NCI-H345 treated with DMSO at 0.1 percent for 48 hours (cell line): ENCODE data around the gene PPP2R5A.

Source experiments
- DNase-seq: peaks from one replicate; lab custom pipeline; 2025; ENCODE audit not compliant: unreplicated experiment; lab: John Stamatoyannopoulos, UW

Gene PPP2R5A

GRCh38 chr1:212284744-212285684, at the start of gene PPP2R5A:
Gene PPP2R5A, plus strand, starts transcription at chr1:212285410. Its CDS starts 701 bp downstream, at chr1:212286111.
- peak; percentile 96 for DNase-seq

DNA sequence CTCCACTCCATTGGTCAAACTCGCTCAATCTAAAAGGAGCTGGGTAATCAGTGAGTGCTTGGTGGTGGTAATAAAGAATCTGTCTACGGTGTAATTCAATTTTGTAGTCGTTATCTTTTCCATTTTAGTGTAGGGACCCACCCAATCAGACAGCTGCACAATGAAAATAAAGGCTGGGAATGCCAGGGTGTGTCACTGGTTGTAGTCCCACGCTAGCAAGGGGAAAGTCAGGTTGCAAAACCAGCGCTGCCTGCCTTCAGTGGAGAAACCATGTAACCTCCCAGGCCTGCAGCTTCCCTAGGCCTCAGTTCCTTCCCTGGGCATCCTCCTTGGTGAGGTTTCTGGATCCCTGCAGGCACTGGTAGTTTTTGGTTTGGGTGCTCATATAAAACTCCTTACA, 49.4 kb upstream of the PPP2R5A start:
- no peak for DNase-seq

DNA sequence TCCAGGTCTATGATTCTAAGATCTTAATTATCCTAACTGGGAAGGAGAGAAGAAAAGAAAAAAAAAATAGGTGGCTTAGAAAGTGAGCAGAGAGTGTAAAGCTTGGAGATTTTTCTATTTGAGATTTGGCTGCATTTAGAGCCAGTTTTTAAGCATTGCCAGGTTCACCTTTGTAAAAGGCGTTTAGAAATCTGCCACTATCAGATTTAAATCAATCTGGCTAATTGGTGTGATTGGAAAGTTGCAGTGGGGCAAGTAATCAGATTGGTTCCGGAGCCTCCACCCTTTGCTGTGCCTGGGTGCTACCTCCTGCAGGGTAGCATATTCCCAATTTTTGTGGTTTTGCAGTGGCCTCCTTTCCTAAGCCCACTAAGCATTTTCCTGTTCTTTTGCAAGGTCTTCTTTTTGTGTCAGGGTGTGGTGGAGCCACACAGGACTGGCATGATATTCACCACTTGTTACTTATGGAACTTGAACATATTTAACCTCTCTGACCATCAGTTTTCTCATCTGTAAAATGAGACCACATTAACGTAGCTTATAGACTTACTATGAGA, 48.5 kb upstream of the PPP2R5A start:
- DNase-seq, result no peak

DNA sequence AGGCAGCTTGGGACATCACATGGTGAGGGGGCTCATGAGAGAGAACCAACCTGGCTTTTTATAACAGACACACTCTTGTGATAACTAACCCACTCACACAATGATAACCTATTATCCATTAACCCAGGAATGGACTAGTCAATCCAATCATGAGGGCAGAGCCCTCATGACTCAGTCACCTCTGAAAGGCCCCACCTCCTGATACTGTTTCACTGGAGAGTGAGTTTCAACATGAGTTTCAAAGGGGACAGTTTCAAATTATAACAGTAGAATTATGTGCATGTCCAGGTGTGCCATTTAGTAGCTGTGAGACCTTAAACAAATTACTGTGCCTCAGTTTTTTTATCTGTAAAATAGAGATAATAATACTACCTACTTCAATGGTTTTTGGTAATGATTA, 47.6 kb upstream of the PPP2R5A start:
- no peak for DNase-seq

DNA sequence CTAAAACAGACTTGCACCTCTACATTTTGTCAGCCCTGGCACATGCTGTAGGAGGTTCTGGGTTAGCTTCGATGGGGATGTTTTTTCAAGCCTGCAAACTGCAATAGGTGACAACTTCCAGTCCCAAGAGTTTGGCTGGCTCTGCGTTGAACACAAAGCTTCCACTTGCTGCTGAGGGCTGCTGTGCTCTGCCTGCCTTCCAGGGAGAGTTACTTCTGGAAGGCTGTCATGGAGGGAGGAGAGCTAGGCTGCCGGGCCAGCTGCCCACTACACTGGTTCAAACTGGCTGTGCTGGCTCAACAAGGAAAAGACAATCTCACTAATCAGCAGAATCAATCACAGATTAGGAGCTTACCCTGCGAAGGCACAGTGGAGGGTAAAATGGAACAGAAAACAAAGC, 46.7 kb upstream of the PPP2R5A start:
- DNase-seq, result no peak

- no peak for DNase-seq
These were observed 43.7 kb upstream of the PPP2R5A start for GRCh38 chr1:212241501-212241900.

DNA sequence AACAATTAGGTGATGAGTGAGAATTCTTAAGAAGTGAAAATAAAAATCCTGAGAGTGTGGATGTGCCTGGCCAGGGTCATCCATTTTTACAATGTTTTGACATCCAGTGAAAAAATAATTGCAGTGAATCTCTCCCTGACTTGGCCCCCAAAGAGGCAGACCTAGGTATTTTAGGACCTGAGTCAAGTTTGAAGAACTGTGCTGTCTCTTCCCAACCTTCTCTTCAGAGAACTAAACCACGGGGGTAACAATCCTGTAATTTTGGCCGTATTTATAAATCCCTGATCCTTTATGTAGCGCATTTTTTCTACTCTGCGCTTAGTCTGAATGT, 43.3 kb upstream of the PPP2R5A start:
- DNase-seq, result no peak

DNA sequence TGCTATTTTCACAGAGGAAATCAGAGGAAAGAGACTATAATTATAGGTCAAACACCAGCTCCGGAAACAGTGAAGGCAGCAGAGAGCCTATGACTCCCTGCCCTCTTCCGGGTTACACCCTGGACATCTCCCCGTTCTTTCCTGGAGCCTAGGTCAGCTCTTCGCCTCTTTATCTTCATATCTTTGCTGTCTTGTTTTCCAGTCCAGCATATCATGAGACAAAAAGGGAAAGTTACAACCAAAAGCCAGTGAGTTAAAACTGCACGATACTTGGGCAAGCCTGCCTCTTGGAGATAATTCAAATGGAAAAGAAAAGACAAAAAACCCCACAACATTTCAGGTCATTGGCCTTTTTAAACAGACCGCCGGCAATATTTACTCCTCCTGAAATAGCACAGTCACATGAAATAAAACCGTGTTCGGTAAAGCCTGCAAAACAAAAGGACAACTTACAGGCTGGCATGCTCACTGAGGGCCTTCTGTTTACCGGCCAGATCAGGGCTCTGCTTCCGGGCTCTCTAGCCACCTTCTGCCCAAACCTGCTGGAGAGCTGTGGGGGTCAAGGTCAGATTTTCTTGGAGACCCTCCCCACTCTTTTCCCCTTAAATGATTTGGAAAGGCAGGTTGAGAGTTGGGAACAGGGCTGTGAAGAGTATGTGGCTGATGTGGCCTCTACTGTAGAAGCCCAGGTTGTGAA, 42.8 kb upstream of the PPP2R5A start:
- no peak for DNase-seq

GRCh38 chr1:212242985-212243308, 42.3 kb upstream of the PPP2R5A start:
- DNase-seq, result no peak

- no peak for DNase-seq
These were observed 40.8 kb upstream of the PPP2R5A start for GRCh38 chr1:212244441-212244840.

- no peak for DNase-seq
These were observed 38.0 kb upstream of the PPP2R5A start for GRCh38 chr1:212247179-212247721.

- DNase-seq, result no peak
These were observed 37.2 kb upstream of the PPP2R5A start for GRCh38 chr1:212247988-212248387.

GRCh38 chr1:212254853-212255363, 30.3 kb upstream of the PPP2R5A start:
- DNase-seq, result no peak

GRCh38 chr1:212255705-212256307, 29.4 kb upstream of the PPP2R5A start:
- no peak for DNase-seq

DNA sequence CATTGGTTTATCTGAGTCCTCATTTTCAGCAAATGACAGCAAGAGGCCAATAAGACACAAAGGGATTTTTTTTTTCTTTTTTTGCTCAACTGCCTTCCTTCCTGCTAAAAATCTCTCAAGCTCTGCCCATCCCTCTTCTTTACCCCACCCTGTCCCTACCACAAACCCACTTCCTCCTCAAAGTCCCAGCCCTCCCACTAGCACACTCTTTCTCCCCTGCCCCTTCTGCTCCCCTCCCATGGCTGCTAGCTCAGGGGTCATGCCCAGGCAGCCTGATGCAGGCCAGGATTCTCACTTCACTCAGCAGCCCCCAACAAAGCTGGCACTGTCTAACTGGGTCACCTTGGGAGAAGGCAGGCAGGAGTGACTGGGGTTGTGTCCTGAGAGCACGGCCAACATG, 28.8 kb upstream of the PPP2R5A start:
- DNase-seq, result no peak

GRCh38 chr1:212257157-212257556, 28.1 kb upstream of the PPP2R5A start:
- DNase-seq, result no peak

DNA sequence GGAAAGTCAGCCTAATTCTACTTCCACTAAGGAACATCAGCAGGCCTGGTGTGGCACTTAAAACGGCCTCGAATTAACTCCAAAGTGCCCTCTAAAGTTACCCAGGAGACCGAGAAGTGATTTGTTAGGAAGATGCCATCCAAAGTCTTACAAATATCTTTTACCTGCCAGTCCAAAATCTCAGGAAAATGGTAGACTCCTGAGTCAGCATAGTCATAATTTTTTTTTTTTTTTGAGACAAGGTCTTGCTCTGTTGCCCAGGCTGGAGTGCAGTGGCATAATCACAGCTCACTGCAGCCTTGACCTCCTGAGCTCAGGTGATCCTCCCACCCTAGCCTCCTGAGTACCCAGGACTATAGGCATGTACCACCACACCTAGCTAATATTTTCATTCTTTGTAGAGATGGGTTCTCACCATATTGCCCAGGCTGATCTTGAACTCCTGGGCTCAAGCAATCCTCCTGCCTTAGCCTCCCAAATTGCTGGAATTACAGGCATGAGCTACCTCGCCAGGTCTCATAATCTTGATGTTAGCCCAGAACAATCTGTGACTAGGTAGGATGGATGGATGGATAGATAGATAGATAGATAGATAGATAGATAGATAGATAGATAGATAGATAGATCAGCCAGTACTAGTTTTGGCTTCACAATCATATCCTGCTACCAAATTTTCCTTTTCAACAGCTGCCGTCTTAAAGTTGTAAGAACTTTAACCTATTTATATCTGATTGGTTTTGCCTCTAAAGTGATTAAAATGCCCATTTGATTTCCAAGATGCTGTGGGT, 25.3 kb upstream of the PPP2R5A start:
- no peak for DNase-seq

GRCh38 chr1:212260557-212261355, 24.5 kb upstream of the PPP2R5A start:
- no peak for DNase-seq

DNA sequence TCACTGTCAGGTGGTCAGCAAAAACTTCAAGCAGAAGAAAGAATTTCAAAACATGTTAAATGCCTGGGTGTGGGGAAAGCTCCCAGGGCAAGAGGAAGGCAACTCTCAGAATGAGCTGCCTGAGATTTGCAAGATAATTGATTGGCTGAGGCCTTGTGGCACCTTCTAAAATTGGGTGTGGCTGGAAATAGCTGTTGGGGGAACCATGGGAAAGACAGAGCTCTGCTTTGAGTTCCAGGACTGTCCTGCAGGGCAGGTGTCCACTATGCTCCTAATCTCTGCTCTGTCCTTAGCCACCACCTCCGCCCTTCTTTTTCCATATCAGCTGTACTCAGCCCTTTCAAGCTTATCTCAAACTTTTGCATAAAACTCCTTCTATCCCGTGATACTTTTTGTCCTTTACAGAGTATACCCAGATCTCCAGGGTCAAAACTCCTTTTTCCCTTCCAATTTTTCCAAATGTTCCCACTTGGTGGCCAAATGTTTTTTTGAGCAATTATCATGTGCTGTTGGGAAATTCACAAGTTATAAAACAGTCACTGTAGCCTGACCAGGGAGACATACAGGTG, 23.8 kb upstream of the PPP2R5A start:
- DNase-seq, result no peak
